ENCODE measurements around the gene ETV3.
A peak's percentile ranks its signal among the peaks of the same experiment; 100 is the strongest.

The ETV3 gene

DNA sequence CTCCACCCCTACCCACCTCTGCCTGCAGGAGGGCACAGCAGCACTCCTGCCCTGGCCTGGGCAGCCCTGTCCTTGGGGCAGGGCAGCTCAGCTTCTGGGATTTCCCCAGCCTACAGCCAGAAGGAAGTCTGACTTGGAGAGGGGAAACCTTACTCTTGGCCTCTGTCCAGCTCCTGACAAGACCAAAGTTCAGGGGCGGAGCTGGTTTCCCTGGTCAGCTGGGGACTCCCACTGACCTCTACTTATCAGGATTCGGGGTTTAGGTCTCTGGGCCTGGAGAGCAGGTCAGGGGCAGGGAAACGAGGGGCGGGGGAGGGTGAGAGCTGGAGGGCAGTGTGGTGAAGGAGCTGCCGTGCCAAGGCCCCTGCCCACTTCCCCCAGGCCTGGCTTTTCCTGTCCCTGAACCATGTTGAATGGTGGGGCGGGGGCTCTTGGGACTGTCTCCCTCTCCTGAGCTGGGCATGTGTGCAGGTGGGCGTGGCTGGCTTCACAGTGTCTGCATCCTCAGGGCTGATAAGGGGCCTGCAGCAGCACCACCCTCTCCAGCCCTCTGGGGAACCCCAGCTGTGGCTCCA, 16.8 kb upstream of the ETV3 start:
- TF ChIP-seq ZFP30 (CRISPR knock-in tag; IDR thresholded peaks at IDR 0.05) (no peak), ZC3H10 (CRISPR knock-in tag; IDR thresholded peaks at IDR 0.05) (no peak), ZNF565 (CRISPR knock-in tag; conservative IDR thresholded peaks at IDR 0.05; ENCODE audit: low read depth) (no peak)
- TF ChIP-seq, protein P1, sequence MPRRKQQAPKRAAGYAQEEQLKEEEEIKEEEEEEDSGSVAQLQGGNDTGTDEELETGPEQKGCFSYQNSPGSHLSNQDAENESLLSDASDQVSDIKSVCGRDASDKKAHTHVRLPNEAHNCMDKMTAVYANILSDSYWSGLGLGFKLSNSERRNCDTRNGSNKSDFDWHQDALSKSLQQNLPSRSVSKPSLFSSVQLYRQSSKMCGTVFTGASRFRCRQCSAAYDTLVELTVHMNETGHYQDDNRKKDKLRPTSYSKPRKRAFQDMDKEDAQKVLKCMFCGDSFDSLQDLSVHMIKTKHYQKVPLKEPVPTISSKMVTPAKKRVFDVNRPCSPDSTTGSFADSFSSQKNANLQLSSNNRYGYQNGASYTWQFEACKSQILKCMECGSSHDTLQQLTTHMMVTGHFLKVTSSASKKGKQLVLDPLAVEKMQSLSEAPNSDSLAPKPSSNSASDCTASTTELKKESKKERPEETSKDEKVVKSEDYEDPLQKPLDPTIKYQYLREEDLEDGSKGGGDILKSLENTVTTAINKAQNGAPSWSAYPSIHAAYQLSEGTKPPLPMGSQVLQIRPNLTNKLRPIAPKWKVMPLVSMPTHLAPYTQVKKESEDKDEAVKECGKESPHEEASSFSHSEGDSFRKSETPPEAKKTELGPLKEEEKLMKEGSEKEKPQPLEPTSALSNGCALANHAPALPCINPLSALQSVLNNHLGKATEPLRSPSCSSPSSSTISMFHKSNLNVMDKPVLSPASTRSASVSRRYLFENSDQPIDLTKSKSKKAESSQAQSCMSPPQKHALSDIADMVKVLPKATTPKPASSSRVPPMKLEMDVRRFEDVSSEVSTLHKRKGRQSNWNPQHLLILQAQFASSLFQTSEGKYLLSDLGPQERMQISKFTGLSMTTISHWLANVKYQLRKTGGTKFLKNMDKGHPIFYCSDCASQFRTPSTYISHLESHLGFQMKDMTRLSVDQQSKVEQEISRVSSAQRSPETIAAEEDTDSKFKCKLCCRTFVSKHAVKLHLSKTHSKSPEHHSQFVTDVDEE (CRISPR knock-in tag; IDR thresholded peaks at IDR 0.05): no peak
- ATAC-seq: peak; percentile 12

DNA sequence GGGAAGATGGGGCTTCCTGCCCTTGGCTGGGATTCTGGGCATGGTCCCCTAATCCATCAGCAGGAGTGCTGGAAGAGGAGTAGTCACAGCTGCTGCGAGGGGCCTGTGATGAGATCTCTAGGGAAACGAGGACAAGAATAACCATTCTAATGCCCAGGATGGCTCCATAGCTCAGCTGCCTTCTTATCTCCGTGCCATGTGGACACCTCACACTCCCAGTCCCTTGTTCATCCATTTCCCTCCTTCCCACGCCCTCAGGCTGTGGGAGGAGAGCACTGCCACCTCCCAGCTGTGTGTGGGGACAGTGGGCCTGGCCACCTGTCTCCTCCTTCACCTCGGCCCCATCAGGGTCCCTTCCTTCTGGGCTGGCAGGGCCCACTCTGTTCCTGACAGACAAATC, 16.1 kb upstream of the ETV3 start:
- ATAC-seq: no peak
- TF ChIP-seq OSR1 (CRISPR knock-in tag; IDR thresholded peaks at IDR 0.05) (no peak), ZNF565 (CRISPR knock-in tag; conservative IDR thresholded peaks at IDR 0.05; ENCODE audit: low read depth) (no peak), ESRRG (CRISPR knock-in tag; IDR thresholded peaks at IDR 0.05) (no peak), CSDC2 (CRISPR knock-in tag; IDR thresholded peaks at IDR 0.05) (no peak), BACH2 (CRISPR knock-in tag; IDR thresholded peaks at IDR 0.05; ENCODE audit: borderline replicate concordance) (no peak), PPARA (CRISPR knock-in tag; IDR thresholded peaks at IDR 0.05; ENCODE audit: borderline replicate concordance) (no peak), ZFP30 (CRISPR knock-in tag; IDR thresholded peaks at IDR 0.05) (no peak), ZNF8 (CRISPR knock-in tag; IDR thresholded peaks at IDR 0.05) (no peak), SNAI2 (CRISPR knock-in tag; IDR thresholded peaks at IDR 0.05) (no peak), TOX (CRISPR knock-in tag; IDR thresholded peaks at IDR 0.05; ENCODE audit: borderline replicate concordance) (no peak), TCF4 (CRISPR knock-in tag; IDR thresholded peaks at IDR 0.05; ENCODE audit: borderline replicate concordance) (no peak)
- TF ChIP-seq, protein P2, sequence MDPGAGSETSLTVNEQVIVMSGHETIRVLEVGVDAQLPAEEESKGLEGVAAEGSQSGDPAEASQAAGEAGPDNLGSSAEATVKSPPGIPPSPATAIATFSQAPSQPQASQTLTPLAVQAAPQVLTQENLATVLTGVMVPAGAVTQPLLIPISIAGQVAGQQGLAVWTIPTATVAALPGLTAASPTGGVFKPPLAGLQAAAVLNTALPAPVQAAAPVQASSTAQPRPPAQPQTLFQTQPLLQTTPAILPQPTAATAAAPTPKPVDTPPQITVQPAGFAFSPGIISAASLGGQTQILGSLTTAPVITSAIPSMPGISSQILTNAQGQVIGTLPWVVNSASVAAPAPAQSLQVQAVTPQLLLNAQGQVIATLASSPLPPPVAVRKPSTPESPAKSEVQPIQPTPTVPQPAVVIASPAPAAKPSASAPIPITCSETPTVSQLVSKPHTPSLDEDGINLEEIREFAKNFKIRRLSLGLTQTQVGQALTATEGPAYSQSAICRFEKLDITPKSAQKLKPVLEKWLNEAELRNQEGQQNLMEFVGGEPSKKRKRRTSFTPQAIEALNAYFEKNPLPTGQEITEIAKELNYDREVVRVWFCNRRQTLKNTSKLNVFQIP (CRISPR knock-in tag; IDR thresholded peaks at IDR 0.05; ENCODE audit: borderline replicate concordance, low read depth): no peak
- TF ChIP-seq, protein P3, sequence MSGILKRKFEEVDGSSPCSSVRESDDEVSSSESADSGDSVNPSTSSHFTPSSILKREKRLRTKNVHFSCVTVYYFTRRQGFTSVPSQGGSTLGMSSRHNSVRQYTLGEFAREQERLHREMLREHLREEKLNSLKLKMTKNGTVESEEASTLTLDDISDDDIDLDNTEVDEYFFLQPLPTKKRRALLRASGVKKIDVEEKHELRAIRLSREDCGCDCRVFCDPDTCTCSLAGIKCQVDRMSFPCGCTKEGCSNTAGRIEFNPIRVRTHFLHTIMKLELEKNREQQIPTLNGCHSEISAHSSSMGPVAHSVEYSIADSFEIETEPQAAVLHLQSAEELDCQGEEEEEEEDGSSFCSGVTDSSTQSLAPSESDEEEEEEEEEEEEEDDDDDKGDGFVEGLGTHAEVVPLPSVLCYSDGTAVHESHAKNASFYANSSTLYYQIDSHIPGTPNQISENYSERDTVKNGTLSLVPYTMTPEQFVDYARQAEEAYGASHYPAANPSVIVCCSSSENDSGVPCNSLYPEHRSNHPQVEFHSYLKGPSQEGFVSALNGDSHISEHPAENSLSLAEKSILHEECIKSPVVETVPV (CRISPR knock-in tag; IDR thresholded peaks at IDR 0.05): no peak

DNA sequence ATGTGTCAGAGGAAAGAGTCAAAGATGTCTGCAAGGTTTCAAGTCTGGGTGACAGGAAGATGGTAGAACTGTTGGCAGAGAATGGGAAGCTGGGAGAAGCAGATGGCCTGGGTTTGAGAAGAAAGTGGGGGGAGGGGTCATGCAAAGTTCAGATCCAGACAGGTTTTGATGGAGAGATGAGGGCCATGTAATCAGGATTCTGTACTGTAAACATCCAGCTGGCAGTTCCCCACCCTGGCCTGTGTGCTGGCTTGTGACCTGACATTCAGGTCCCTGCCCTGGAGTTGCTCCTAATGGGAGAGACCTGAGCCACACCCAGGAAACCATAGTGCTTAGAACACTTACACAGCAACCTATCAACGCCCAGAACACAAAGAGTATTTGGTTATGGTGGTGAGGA, 15.6 kb upstream of the ETV3 start:
- TF ChIP-seq TOX (CRISPR knock-in tag; IDR thresholded peaks at IDR 0.05; ENCODE audit: borderline replicate concordance) (no peak), ISL1 (CRISPR knock-in tag; IDR thresholded peaks at IDR 0.05) (no peak), OSR1 (CRISPR knock-in tag; IDR thresholded peaks at IDR 0.05) (no peak), ZNF565 (CRISPR knock-in tag; conservative IDR thresholded peaks at IDR 0.05; ENCODE audit: low read depth) (no peak), RARB (CRISPR knock-in tag; IDR thresholded peaks at IDR 0.05) (no peak), ESRRG (CRISPR knock-in tag; IDR thresholded peaks at IDR 0.05) (no peak), ZNF70 (CRISPR knock-in tag; IDR thresholded peaks at IDR 0.05) (no peak), CSDC2 (CRISPR knock-in tag; IDR thresholded peaks at IDR 0.05) (no peak), ARNTL (CRISPR knock-in tag; IDR thresholded peaks at IDR 0.05; ENCODE audit: borderline replicate concordance, low read depth) (no peak), BACH2 (CRISPR knock-in tag; IDR thresholded peaks at IDR 0.05; ENCODE audit: borderline replicate concordance) (no peak), TCF4 (CRISPR knock-in tag; IDR thresholded peaks at IDR 0.05; ENCODE audit: borderline replicate concordance) (no peak)
- TF ChIP-seq, protein P4, sequence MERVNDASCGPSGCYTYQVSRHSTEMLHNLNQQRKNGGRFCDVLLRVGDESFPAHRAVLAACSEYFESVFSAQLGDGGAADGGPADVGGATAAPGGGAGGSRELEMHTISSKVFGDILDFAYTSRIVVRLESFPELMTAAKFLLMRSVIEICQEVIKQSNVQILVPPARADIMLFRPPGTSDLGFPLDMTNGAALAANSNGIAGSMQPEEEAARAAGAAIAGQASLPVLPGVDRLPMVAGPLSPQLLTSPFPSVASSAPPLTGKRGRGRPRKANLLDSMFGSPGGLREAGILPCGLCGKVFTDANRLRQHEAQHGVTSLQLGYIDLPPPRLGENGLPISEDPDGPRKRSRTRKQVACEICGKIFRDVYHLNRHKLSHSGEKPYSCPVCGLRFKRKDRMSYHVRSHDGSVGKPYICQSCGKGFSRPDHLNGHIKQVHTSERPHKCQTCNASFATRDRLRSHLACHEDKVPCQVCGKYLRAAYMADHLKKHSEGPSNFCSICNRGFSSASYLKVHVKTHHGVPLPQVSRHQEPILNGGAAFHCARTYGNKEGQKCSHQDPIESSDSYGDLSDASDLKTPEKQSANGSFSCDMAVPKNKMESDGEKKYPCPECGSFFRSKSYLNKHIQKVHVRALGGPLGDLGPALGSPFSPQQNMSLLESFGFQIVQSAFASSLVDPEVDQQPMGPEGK (CRISPR knock-in tag; IDR thresholded peaks at IDR 0.05; ENCODE audit: borderline replicate concordance): no peak
- TF ChIP-seq, protein P5, sequence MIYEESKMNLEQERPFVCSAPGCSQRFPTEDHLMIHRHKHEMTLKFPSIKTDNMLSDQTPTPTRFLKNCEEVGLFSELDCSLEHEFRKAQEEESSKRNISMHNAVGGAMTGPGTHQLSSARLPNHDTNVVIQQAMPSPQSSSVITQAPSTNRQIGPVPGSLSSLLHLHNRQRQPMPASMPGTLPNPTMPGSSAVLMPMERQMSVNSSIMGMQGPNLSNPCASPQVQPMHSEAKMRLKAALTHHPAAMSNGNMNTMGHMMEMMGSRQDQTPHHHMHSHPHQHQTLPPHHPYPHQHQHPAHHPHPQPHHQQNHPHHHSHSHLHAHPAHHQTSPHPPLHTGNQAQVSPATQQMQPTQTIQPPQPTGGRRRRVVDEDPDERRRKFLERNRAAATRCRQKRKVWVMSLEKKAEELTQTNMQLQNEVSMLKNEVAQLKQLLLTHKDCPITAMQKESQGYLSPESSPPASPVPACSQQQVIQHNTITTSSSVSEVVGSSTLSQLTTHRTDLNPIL (CRISPR knock-in tag; IDR thresholded peaks at IDR 0.05; ENCODE audit: low read depth): no peak
- TF ChIP-seq, protein P2 (CRISPR knock-in tag; IDR thresholded peaks at IDR 0.05; ENCODE audit: borderline replicate concordance, low read depth): no peak
- ATAC-seq: no peak

Data from SK-N-SH treated with all-trans-retinoic acid at 6 μM for 48 hours (cell line).